IMR-90 (cell line): ENCODE data around the gene STX5. TPM values are rescaled to one million over a fixed set of nuclear protein-coding genes. Genes with fewer than 3 reads are reported as not detected.
A peak's percentile ranks its signal among the peaks of the same experiment; 100 is the strongest.

Source experiments
- ATAC-seq: fragments of 200-7000 bp; cut with Tn5 transposase; 2 replicates; pipeline ENCODE4 v1.9.1; 2020; ENCODE audit warnings: low read depth, mild to moderate bottlenecking, moderate library complexity
- BruUV-seq: library from RNA; stranded (reverse); fragments of 400-500 nt; replicated peaks from 2 replicates; lab custom pipeline; 2021; lab: Mats Ljungman, UMichigan
- CTCF ChIA-PET: fragments of 300-600 bp; formaldehyde crosslinking; extraction: SDS; loops from one replicate; lab custom pipeline; 2021; ENCODE audit warnings: antibody characterized with exemption; lab: Yijun Ruan, JAX
- POLR2A ChIA-PET: fragments of 300-600 bp; sonication (Branson Sonifier 250); formaldehyde crosslinking; loops from one replicate; lab custom pipeline; 2022; ENCODE audit warnings: antibody characterized with exemption; ENCODE audit not compliant: unreplicated experiment; lab: Charles Lee
- DNase-seq: peaks from one replicate; pipeline ENCODE4 v3.0.0; 2013
- H2AFZ ChIP-seq: replicated peaks from 2 replicates; pipeline ENCODE3; 2013; ENCODE audit warnings: low read length, mild to moderate bottlenecking; ENCODE audit not compliant: poor library complexity
- H2AK5ac ChIP-seq: 2 replicates; pipeline ENCODE4 v1.6.1; 2013; ENCODE audit warnings: low read depth, low read length, inconsistent platforms
- H2AK9ac ChIP-seq: replicated peaks from 2 replicates; pipeline ENCODE3; 2013; ENCODE audit warnings: mild to moderate bottlenecking, low read depth, low read length, moderate library complexity; ENCODE audit not compliant: poor library complexity
- H2BK120ac ChIP-seq: 2 replicates; pipeline ENCODE4 v1.6.1; 2013; ENCODE audit warnings: low read depth, low read length, inconsistent platforms
- H2BK15ac ChIP-seq: 3 replicates; pipeline ENCODE4 v1.6.1; 2013; ENCODE audit warnings: low read depth, low read length, inconsistent platforms
- H2BK20ac ChIP-seq: 2 replicates; pipeline ENCODE4 v1.6.1; 2013; ENCODE audit warnings: low read depth, mild to moderate bottlenecking, inconsistent platforms, low read length, moderate library complexity
- H2BK5ac ChIP-seq: 2 replicates; pipeline ENCODE4 v1.6.1; 2013; ENCODE audit warnings: mild to moderate bottlenecking, low read depth, low read length, inconsistent platforms; ENCODE audit not compliant: poor library complexity, severe bottlenecking
- H3K14ac ChIP-seq: replicated peaks from 2 replicates; pipeline ENCODE4 v1.6.1; 2013; ENCODE audit warnings: low read depth, low read length, inconsistent platforms
- H3K18ac ChIP-seq: 2 replicates; pipeline ENCODE4 v1.6.1; 2013; ENCODE audit warnings: low read depth, low read length, control low read depth
- H3K23ac ChIP-seq: 2 replicates; pipeline ENCODE4 v1.6.1; 2013; ENCODE audit warnings: low read depth, low read length, inconsistent platforms
- H3K27ac ChIP-seq: 2 replicates; pipeline ENCODE4 v1.5.1; 2013; ENCODE audit warnings: mild to moderate bottlenecking, control low read depth, low read length; ENCODE audit not compliant: insufficient read depth
- H3K27me3 ChIP-seq: 2 replicates; pipeline ENCODE4 v1.6.1; 2013; ENCODE audit warnings: low read length; ENCODE audit not compliant: control insufficient read depth, insufficient read depth
- H3K36me3 ChIP-seq: 2 replicates; pipeline ENCODE4 v1.6.1; 2013; ENCODE audit warnings: low read length, mixed read lengths; ENCODE audit not compliant: control insufficient read depth, insufficient read depth
- H3K4ac ChIP-seq: 2 replicates; pipeline ENCODE4 v1.6.1; 2013; ENCODE audit warnings: low read depth, low read length, inconsistent platforms
- H3K4me1 ChIP-seq: 2 replicates; pipeline ENCODE4 v1.6.1; 2013; ENCODE audit warnings: low read length, mixed read lengths; ENCODE audit not compliant: control insufficient read depth, insufficient read depth
- H3K4me2 ChIP-seq: 2 replicates; pipeline ENCODE4 v1.6.1; 2013; ENCODE audit warnings: low read depth, mild to moderate bottlenecking, control low read depth, low read length, moderate library complexity
- H3K4me3 ChIP-seq: 2 replicates; pipeline ENCODE4 v1.5.1; 2013; ENCODE audit warnings: low read depth, mild to moderate bottlenecking, control low read depth, low read length, moderate library complexity; ENCODE audit not compliant: insufficient read depth
- H3K56ac ChIP-seq: 2 replicates; pipeline ENCODE4 v1.6.1; 2013; ENCODE audit warnings: low read length, inconsistent platforms; ENCODE audit not compliant: insufficient read depth; ENCODE audit errors: extremely low read depth
- H3K79me1 ChIP-seq, 2 experiments: 2 replicates each; pipeline ENCODE4 v1.6.1; 2013; ENCODE audit warnings: low read length in 2 of 2, inconsistent platforms in 1 of 2, low read depth in 1 of 2
- H3K9ac ChIP-seq: 2 replicates; pipeline ENCODE4 v1.6.1; 2013; ENCODE audit warnings: low read depth, low read length, control low read depth
- H3K9me1 ChIP-seq: 2 replicates; pipeline ENCODE4 v1.6.1; 2013; ENCODE audit warnings: low read length, inconsistent platforms; ENCODE audit not compliant: insufficient read depth
- H3K9me3 ChIP-seq: 2 replicates; pipeline ENCODE4 v1.6.1; 2013; ENCODE audit warnings: low read length; ENCODE audit not compliant: control insufficient read depth, insufficient read depth
- H4K20me1 ChIP-seq: 2 replicates; pipeline ENCODE4 v1.6.1; 2013; ENCODE audit warnings: low read length, inconsistent platforms; ENCODE audit not compliant: insufficient read depth
- H4K5ac ChIP-seq: 2 replicates; pipeline ENCODE4 v1.6.1; 2013; ENCODE audit warnings: mild to moderate bottlenecking, low read depth, low read length, control low read depth
- H4K8ac ChIP-seq, 2 experiments: 2 replicates each; pipeline ENCODE4 v1.6.1; 2013; ENCODE audit warnings: low read depth in 2 of 2, low read length in 2 of 2, control low read depth in 1 of 2, inconsistent platforms in 1 of 2
- H4K91ac ChIP-seq: 2 replicates; pipeline ENCODE4 v1.6.1; 2013; ENCODE audit warnings: low read depth, low read length, inconsistent platforms; ENCODE audit not compliant: insufficient read depth
- CHD1 ChIP-seq: IDR thresholded peaks from 2 replicates; pipeline ENCODE4 v1.6.1; 2012; ENCODE audit warnings: low read depth, low read length, improper control_type of control experiment
- NFE2L2 ChIP-seq: fragments of 150-350 bp; IDR thresholded peaks from 2 replicates; pipeline ENCODE4 v1.6.1; 2016; ENCODE audit warnings: low read depth, mild to moderate bottlenecking, low read length
- WGBS, 2 experiments: methylation state at CpG; one replicate each; pipeline versions ENCODE4 v1.1.5 to v1.1.7; 2013; ENCODE audit warnings: missing lambda C conversion rate in 2 of 2; ENCODE audit not compliant: insufficient read length in 1 of 2; ENCODE audit errors: extremely low coverage in 2 of 2; 5-methylcytosine and 5-hydroxymethylcytosine counted together
- dilution Hi-C: fragments of 300-500 bp; cut with HindIII; formaldehyde crosslinking; loops from one replicate; pipeline ENCODE4 v1.14.3; 2018; ENCODE audit warnings: low sequenced_read_pairs; ENCODE audit not compliant: unreplicated experiment
- in situ Hi-C: fragments of 300-500 bp; cut with MboI; formaldehyde crosslinking; loops from 3 replicates; pipeline ENCODE4 v1.14.3; 2019; ENCODE audit warnings: low sequenced_read_pairs, inconsistent platforms, mixed read lengths
- intact Hi-C: fragments of 100-400 bp; cut with micrococcal nuclease; formaldehyde crosslinking; loops from 2 replicates; pipeline ENCODE4 v1.10.0; 2022
- polyA plus RNA-seq, 3 experiments: library from polyadenylated mRNA; depleted of rRNA; stranded (reverse); fragments of >200 nt; gene quantifications; 2 replicates each; pipeline ENCODE4 v1.2.3, GENCODE V29; 2012; ENCODE audit warnings: low replicate concordance in 1 of 3
- total RNA-seq: library from RNA; depleted of rRNA; stranded (reverse); fragments of >200 nt; gene quantifications from 2 replicates; pipeline ENCODE4 v1.2.3, GENCODE V29; 2012

STX5 gene
- total and polyA plus RNA-seq, 2 of the 4 experiments (the other 2 are of a cell fraction) = 43.1 to 49.5 TPM

DNA sequence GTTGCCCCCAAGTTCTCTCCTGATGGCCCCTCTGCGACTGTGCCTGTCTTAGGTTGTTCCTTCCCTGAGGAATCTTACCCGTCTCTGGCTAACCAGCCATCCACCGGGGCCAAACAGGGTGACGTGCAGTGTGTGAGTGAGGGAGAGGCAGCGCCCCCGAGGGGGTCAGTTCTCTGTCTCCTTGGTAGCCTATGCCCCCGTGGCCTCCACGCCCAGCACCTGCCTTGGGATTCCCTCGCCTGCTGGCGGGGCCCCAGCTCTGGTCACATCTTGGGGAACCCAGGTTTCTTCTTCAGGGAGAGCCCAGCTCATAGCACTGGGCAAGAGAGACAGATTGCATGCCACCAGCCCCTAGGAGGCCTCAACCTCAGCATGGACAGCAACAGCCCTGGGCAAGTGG lies 32.4 kb downstream of the STX5 start:
- H2BK120ac ChIP-seq = no peak overlapping the region
- no peaks in the 10 kb centered on the region for H3K27me3 ChIP-seq
- WGBS, 2 experiments = no CpG with 5 or more reads among the region's 10 CpGs
- H4K8ac ChIP-seq = no peak overlapping the region
- no peak for TF ChIP-seq CHD1
- no peak for TF ChIP-seq NFE2L2
- no peak overlapping the region for H3K23ac ChIP-seq
- H3K18ac ChIP-seq = no peak overlapping the region
- no peak overlapping the region for H3K4me2 ChIP-seq
- no peak overlapping the region for H2AFZ ChIP-seq
- H3K4me1 ChIP-seq = peaks cover 6% of the 10 kb centered on the region; the same call in 1 of the 2 replicates
- ATAC-seq (no peak), DNase-seq (no peak)
- peaks cover 76% of the 10 kb centered on the region for H3K36me3 ChIP-seq
- CTCF ChIA-PET = no interaction called here
- H2AK9ac ChIP-seq = peak overlapping the region; percentile 37
- no peak overlapping the region for H3K27ac ChIP-seq
- no peak overlapping the region for H4K91ac ChIP-seq
- intact Hi-C loops (no loop called here), in situ Hi-C loops (no loop called here), dilution Hi-C loops (no loop called here)
- no peak overlapping the region for H3K56ac ChIP-seq
- no peaks in the 10 kb centered on the region for H3K9me3 ChIP-seq
- peaks cover 18% of the 10 kb centered on the region for H4K20me1 ChIP-seq
- no peak overlapping the region for H2BK15ac ChIP-seq
- no peak overlapping the region for H2BK5ac ChIP-seq
- no peak overlapping the region for H3K4me3 ChIP-seq
- H4K5ac ChIP-seq = no peak overlapping the region
- BruUV-seq = no TSS peak
- no peak overlapping the region for H2BK20ac ChIP-seq
- peaks cover 5% of the 10 kb centered on the region for H3K9me1 ChIP-seq
- H2AK5ac ChIP-seq = no peak overlapping the region
- no peak overlapping the region for H3K4ac ChIP-seq
- POLR2A ChIA-PET = no interaction called here
- no peak overlapping the region for H3K9ac ChIP-seq
- H3K14ac ChIP-seq = no peak overlapping the region
- peaks cover 23 to 51% of the 10 kb centered on the region in 2 experiments for H3K79me1 ChIP-seq
